Keratinocyte (primary cell): ENCODE results near the gene CACNA1C. TPM values are rescaled to one million over a fixed set of nuclear protein-coding genes. Genes with fewer than 3 reads are reported as not detected.

Source experiments
- DNase-seq: peaks from one replicate; pipeline ENCODE4 v3.0.0-alpha.2; 2011; ENCODE audit warnings: low read depth, missing footprints, low spot score
- FAIRE-seq: peaks from 2 replicates; lab custom pipeline; 2011; peaks lifted over from hg19 to GRCh38; lab: Jason Lieb, UNC
- H2AFZ ChIP-seq: 2 replicates; pipeline ENCODE4 v1.6.0; 2012; ENCODE audit warnings: low read length, control low read depth, inconsistent platforms; ENCODE audit not compliant: control insufficient read depth
- H3K27ac ChIP-seq: 2 replicates; pipeline ENCODE4 v1.5.1; 2011; ENCODE audit warnings: low read length; ENCODE audit not compliant: control insufficient read depth, insufficient read depth
- H3K27me3 ChIP-seq: 3 replicates; pipeline ENCODE4 v1.6.0; 2011; ENCODE audit warnings: low read length; ENCODE audit not compliant: control insufficient read depth, insufficient read depth; ENCODE audit errors: extremely low read depth
- H3K36me3 ChIP-seq, 2 experiments: 2 replicates in 1 of 2; 3 replicates in 1 of 2; pipeline ENCODE4 v1.5.1; 2011; ENCODE audit warnings: low read length in 2 of 2, mild to moderate bottlenecking in 1 of 2; ENCODE audit not compliant: control insufficient read depth in 2 of 2, insufficient read depth in 2 of 2; ENCODE audit errors: extremely low read depth in 1 of 2
- H3K4me1 ChIP-seq: 3 replicates; pipeline ENCODE4 v1.5.1; 2011; ENCODE audit warnings: low read length; ENCODE audit not compliant: control insufficient read depth, insufficient read depth; ENCODE audit errors: extremely low read depth
- H3K4me2 ChIP-seq: 3 replicates; pipeline ENCODE4 v1.6.0; 2011; ENCODE audit warnings: low read depth, low read length; ENCODE audit not compliant: control insufficient read depth, insufficient read depth; ENCODE audit errors: extremely low read depth
- H3K4me3 ChIP-seq, 3 experiments: fragments of 200-600 bp in 1 of 3; sonication (generic) in 1 of 3; 2 replicates in 2 of 3; 3 replicates in 1 of 3; pipeline ENCODE4 v1.5.1; 2011 to 2016; ENCODE audit warnings: low read length in 3 of 3, mild to moderate bottlenecking in 3 of 3, control low read depth in 2 of 3, inconsistent platforms in 1 of 3, low read depth in 1 of 3, mixed read lengths in 1 of 3, mixed run types in 1 of 3, moderate library complexity in 1 of 3; ENCODE audit not compliant: control insufficient read depth in 2 of 3, insufficient read depth in 2 of 3; ENCODE audit errors: extremely low read depth in 1 of 3
- H3K79me2 ChIP-seq: 2 replicates; pipeline ENCODE4 v1.6.0; 2012; ENCODE audit warnings: low read length; ENCODE audit not compliant: control insufficient read depth, insufficient read depth
- H3K9ac ChIP-seq: 3 replicates; pipeline ENCODE4 v1.6.0; 2011; ENCODE audit warnings: low read length; ENCODE audit not compliant: control insufficient read depth, insufficient read depth; ENCODE audit errors: extremely low read depth
- H3K9me1 ChIP-seq: 3 replicates; pipeline ENCODE4 v1.6.0; 2011; ENCODE audit warnings: low read length; ENCODE audit not compliant: control insufficient read depth, insufficient read depth; ENCODE audit errors: extremely low read depth
- H3K9me3 ChIP-seq: 2 replicates; pipeline ENCODE4 v1.5.1; 2012; ENCODE audit warnings: low read depth, low read length; ENCODE audit not compliant: control insufficient read depth
- H4K20me1 ChIP-seq: 3 replicates; pipeline ENCODE4 v1.6.0; 2011; ENCODE audit warnings: low read length; ENCODE audit not compliant: control insufficient read depth, insufficient read depth; ENCODE audit errors: extremely low read depth
- EZH2 ChIP-seq: IDR thresholded peaks from one replicate; pipeline ENCODE4 v1.6.1; 2012; ENCODE audit warnings: inconsistent platforms, mild to moderate bottlenecking, low read length, moderate library complexity
- dilution Hi-C: fragments of 300-500 bp; cut with MboI; formaldehyde crosslinking; loops from one replicate; pipeline ENCODE4 v1.7.0; 2020; ENCODE audit warnings: low sequenced_read_pairs; ENCODE audit not compliant: extremely low pct_ligation_motif_present
- polyA plus RNA-seq, 5 experiments: library from polyadenylated mRNA; depleted of rRNA in 3 of 5; stranded (reverse) in 3 of 5; stranded (forward) in 1 of 5; unstranded in 1 of 5; fragments of >200 nt; gene quantifications; 1 replicate in 1 of 5; 2 replicates in 3 of 5; 3 replicates in 1 of 5; pipeline versions ENCODE4 v1.2.1 to v1.2.3, GENCODE V29; 2011 to 2012; ENCODE audit warnings: missing spikeins in 2 of 5, low read depth in 1 of 5, low replicate concordance in 1 of 5
- TF ChIP-seq, protein P1 (sequence below), 3 experiments: IDR thresholded peaks in 1 of 3; conservative IDR thresholded peaks in 1 of 3; optimal IDR thresholded peaks in 1 of 3; 2 replicates in 2 of 3; 3 replicates in 1 of 3; pipeline versions ENCODE3 to v1.5.1; 2011; ENCODE audit warnings: low read length in 3 of 3, mild to moderate bottlenecking in 3 of 3, moderate library complexity in 2 of 3, control low read depth in 1 of 3, inconsistent platforms in 1 of 3; ENCODE audit not compliant: insufficient read depth in 2 of 3; ENCODE audit errors: extremely low read depth in 1 of 3

Gene CACNA1C
- polyA plus RNA-seq, 1 donor (not counting 4 experiments of a cell fraction or from before 2014, with no cell fraction given) = not detected

DNA sequence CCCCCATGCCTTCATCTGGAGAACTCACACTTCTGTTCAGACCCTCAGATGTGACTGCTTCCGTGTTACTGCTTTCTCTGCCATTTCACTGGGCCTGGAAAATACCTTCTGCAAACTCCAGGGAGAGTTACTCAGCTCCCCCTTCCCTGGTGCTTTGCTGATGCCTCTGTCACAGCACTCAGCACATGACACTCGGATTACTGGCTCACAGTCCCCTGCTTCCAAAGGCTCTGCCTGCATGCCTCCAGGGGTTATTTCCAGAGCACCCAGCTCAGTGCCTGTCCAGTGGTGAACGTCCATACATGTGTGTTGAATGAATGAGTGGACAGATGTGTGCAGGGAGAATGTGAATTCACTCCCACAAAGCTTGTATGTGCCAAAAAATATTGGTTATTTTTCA is 504.8 kb downstream of the CACNA1C start:
- FAIRE-seq (no peak), DNase-seq (no peak)
- Histone ChIP-seq H3K9me3 (no peaks in the 10 kb centered on the region), H3K27me3 (no peaks in the 10 kb centered on the region), H3K36me3 (no peaks in the 10 kb centered on the region), H3K9ac (no peak overlapping the region), H3K4me1 (no peaks in the 10 kb centered on the region), H3K79me2 (no peaks in the 10 kb centered on the region), H3K4me2 (no peak overlapping the region), H2AFZ (no peak overlapping the region), H4K20me1 (no peaks in the 10 kb centered on the region), H3K27ac (no peak overlapping the region), H3K9me1 (no peaks in the 10 kb centered on the region), H3K4me3 (no peak overlapping the region)
- no peak for TF ChIP-seq EZH2
- TF ChIP-seq, protein P1, sequence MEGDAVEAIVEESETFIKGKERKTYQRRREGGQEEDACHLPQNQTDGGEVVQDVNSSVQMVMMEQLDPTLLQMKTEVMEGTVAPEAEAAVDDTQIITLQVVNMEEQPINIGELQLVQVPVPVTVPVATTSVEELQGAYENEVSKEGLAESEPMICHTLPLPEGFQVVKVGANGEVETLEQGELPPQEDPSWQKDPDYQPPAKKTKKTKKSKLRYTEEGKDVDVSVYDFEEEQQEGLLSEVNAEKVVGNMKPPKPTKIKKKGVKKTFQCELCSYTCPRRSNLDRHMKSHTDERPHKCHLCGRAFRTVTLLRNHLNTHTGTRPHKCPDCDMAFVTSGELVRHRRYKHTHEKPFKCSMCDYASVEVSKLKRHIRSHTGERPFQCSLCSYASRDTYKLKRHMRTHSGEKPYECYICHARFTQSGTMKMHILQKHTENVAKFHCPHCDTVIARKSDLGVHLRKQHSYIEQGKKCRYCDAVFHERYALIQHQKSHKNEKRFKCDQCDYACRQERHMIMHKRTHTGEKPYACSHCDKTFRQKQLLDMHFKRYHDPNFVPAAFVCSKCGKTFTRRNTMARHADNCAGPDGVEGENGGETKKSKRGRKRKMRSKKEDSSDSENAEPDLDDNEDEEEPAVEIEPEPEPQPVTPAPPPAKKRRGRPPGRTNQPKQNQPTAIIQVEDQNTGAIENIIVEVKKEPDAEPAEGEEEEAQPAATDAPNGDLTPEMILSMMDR (optimal IDR thresholded peaks at IDR 0.05 in 1 of 3, IDR thresholded peaks at IDR 0.05 in 1 of 3, conservative IDR thresholded peaks at IDR 0.05 in 1 of 3; ENCODE audit: extremely low read depth in 1 of 3, insufficient read depth in 2 of 3, low read length in 3 of 3) = no peak
- dilution Hi-C loops = no loop called here

DNA sequence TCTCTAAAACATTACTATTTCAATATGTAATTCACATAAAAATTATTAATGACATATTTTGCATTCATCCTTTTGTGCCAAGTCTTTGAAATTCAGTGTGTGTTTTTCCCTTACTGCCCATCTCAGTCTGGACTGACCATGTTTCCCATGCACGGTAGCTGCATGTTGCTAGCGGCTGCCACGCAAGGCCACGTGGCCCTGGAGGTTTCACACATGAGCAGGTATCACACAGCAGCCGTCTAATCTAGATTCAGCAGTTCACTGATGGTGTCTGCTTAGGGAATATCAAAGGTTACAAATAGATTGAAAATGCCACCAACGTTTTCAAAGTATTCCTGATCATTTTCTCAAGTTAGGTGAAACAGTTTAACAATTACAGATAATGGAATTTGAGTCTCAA is 507.1 kb downstream of the CACNA1C start:
- Histone ChIP-seq H3K9me3 (no peaks in the 10 kb centered on the region), H2AFZ (no peak overlapping the region), H4K20me1 (no peaks in the 10 kb centered on the region), H3K79me2 (no peaks in the 10 kb centered on the region), H3K36me3 (no peaks in the 10 kb centered on the region), H3K4me2 (no peak overlapping the region), H3K4me3 (no peak overlapping the region), H3K4me1 (no peaks in the 10 kb centered on the region), H3K9me1 (no peaks in the 10 kb centered on the region), H3K9ac (no peak overlapping the region), H3K27me3 (no peaks in the 10 kb centered on the region), H3K27ac (no peak overlapping the region)
- DNase-seq = no peak
- FAIRE-seq = no peak
- no peak for TF ChIP-seq EZH2
- dilution Hi-C loops = no loop called here

DNA sequence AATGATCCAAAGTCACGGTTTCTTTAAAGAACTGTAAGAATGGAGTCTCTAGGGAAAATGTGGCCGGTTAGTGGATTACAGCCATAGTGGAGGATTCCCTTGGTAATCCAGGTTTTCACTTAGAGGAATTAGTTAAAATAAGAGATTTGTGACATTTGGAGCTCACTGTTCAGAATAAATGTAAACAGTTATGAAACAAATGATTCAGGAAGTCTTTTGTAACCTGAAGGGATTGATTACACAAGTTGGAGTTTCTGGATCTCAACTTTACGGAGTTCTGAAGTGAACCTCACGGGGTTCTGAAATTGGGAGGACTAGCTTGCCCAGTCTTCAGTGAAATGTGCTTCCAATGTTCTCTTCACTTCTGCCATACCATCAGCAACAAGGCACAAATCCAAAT is 507.6 kb downstream of the CACNA1C start:
- H3K9me3 ChIP-seq = no peaks in the 10 kb centered on the region
- no peak overlapping the region for H3K4me2 ChIP-seq
- no peak overlapping the region for H3K27ac ChIP-seq
- no peaks in the 10 kb centered on the region for H3K36me3 ChIP-seq
- H3K27me3 ChIP-seq = no peaks in the 10 kb centered on the region
- H4K20me1 ChIP-seq = no peaks in the 10 kb centered on the region
- no peaks in the 10 kb centered on the region for H3K4me1 ChIP-seq
- DNase-seq (no peak), FAIRE-seq (no peak)
- H3K4me3 ChIP-seq = no peak overlapping the region
- no peaks in the 10 kb centered on the region for H3K9me1 ChIP-seq
- TF ChIP-seq EZH2 = no peak
- TF ChIP-seq, protein P1 (optimal IDR thresholded peaks at IDR 0.05 in 1 of 3, IDR thresholded peaks at IDR 0.05 in 1 of 3, conservative IDR thresholded peaks at IDR 0.05 in 1 of 3; ENCODE audit: extremely low read depth in 1 of 3, insufficient read depth in 2 of 3, low read length in 3 of 3) = no peak
- no peaks in the 10 kb centered on the region for H3K79me2 ChIP-seq
- H3K9ac ChIP-seq = no peak overlapping the region
- no peak overlapping the region for H2AFZ ChIP-seq
- dilution Hi-C loops = no loop called here
